Activated T-cell treated with anti-CD3 and anti-CD28 coated beads for 48 hours (primary cell): ENCODE data around the gene TMEM69.
"Not testable (repeated sequence)": the region's sequence is repeated elsewhere in the genome, so short reads cannot be mapped to it uniquely, and the experiment has no call there.

ENCODE experiments used
- DNase-seq: peaks from one replicate; pipeline ENCODE4 v3.0.0-alpha.2; 2020; ENCODE audit warnings: low read depth

The TMEM69 gene

GRCh38 chr1:45687754-45688740 is at the start of gene TMEM69:
Gene TMEM69 (plus strand): TSS chr1:45688181. CDS start chr1:45691069, 2,888 bp downstream.
- DNase-seq, result peak; percentile 71

GRCh38 chr1:45640293-45640692 is 47.7 kb upstream of the TMEM69 start:
- DNase-seq, result no peak

DNA sequence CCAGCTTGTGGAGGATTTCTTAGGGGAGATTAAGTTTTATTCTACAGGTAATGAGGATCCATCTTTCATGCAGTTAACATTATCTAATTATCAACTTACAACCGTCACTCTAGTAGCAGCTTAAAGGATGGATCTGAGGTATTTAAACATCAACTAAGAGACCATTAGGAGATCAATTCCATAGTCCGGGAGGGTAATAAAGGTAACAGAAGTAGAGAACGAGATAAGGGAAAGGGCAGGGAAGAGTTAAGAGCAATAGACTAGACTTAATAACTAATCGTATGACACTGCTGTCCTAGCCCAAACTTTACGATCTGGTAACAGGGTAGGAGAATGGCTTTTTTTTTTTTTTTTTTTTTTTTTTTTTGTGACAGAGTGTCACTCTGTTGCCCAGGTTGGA is 44.7 kb upstream of the TMEM69 start:
- DNase-seq, result no peak

GRCh38 chr1:45643978-45644377 is 44.0 kb upstream of the TMEM69 start:
- no peak for DNase-seq

- no peak for DNase-seq
These were observed 43.3 kb upstream of the TMEM69 start for GRCh38 chr1:45644661-45645060.

GRCh38 chr1:45647248-45648021 is 40.5 kb upstream of the TMEM69 start:
- no peak for DNase-seq

DNA sequence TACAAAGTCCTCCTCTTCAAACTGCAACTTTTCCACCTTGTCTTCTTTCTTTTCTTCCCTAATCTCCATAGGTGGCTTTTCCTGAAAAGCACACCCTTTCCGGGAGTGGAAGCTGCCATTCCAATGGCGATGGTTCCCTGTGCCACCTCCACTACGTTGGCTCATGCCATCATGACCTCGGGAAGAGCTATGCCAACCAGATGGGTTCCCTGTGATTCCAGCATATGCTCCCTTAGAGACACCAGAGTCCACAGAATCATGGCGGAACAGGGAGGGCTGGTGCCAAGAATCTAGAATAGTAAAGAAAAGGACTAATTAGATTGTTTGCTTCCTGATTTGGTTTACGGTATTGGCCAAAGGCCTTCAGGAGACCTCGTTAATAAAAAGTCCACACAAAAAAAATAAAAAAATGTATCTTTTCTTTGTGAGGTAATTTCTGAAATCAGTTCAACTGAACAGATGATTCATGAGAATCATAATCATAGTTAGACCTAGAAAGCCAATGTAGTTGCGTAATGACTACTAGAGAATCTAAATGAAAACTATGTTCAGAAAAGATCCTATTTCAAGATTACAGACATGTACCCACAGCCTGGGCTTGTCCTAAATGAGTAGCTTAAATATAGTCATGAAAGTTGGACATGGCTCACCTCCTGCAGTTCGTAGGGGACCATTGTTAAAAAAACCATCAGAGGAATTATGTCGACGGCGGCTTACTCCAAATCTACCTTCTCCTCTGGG is 33.3 kb upstream of the TMEM69 start:
- no peak for DNase-seq

DNA sequence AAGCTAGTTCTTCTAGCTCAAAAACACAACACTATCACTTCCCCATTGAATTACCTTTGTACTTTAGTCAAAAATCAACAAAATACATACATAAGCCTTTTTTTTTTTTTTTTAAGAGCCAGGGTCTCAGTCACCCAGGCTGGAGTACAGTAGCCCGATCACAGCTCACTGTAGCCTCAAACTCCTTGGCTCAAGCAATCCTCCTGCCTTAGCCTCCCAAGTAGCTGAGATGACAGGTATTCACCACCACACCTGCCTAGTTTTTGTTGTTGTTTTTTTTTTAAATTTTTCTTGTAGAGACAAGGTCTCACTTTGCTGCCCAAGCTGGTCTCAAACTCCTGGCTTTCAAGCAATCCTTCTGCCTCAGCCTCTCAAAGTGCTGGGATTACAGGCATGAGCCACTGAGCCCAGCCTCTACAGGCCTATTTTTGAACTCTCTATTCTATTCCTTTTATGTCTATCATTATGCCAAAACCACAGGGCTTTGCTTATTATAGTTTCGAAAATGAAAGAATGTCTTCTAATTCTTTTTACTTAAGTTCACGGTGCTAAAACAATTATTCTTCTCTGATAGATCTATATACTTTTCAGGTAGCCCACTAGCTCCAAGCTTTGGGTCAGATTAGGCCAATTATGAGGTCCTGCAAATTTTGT is 31.3 kb upstream of the TMEM69 start:
- DNase-seq, result no peak

GRCh38 chr1:45658171-45658570 is 29.8 kb upstream of the TMEM69 start:
- no peak for DNase-seq

DNA sequence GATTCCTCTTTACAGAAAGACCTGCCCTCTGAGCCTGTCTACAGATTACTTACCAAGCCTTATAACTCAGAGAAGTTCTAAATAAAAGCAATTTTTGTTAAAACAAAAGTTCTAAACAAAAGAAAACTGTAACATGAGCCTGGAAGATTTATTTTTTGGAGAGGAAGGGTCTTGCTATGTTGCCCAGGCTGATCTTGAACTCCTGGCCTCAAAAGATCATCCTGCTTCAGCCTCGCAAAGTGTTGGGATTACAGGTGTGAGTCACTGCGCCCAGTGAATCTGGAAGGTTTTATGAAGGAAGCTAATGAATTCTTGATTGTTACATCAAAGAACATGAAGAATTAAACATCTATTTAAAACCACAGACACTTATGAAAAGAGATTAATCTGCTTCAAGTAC is 28.8 kb upstream of the TMEM69 start:
- no peak for DNase-seq

- DNase-seq, result no peak
These were observed 27.6 kb upstream of the TMEM69 start for GRCh38 chr1:45660336-45660735.

GRCh38 chr1:45666836-45667235 is 21.1 kb upstream of the TMEM69 start:
- no peak for DNase-seq

- DNase-seq, result no peak
These were observed 20.5 kb upstream of the TMEM69 start for GRCh38 chr1:45667321-45668111.

- DNase-seq, result no peak
These were observed 19.5 kb upstream of the TMEM69 start for GRCh38 chr1:45668526-45668925.

DNA sequence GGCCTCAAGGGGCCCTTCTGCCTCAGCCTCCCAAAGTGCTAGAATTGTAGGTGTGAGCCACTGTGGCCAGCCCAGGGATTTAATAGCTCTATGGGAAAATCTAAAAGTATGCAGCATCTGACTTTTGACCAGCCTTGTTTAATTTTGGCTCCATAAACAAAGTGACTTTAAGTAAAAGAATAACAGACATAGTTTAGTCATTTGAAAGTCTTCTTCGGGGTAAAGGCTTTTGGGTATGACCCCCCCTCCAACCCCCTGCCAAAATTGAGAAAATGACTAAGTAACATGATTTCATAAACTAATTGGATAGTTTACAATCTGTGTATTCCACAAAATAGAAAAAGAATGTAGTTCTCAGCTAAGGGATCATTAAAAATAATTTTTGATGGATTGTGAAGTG is 18.6 kb upstream of the TMEM69 start:
- DNase-seq, result no peak

DNA sequence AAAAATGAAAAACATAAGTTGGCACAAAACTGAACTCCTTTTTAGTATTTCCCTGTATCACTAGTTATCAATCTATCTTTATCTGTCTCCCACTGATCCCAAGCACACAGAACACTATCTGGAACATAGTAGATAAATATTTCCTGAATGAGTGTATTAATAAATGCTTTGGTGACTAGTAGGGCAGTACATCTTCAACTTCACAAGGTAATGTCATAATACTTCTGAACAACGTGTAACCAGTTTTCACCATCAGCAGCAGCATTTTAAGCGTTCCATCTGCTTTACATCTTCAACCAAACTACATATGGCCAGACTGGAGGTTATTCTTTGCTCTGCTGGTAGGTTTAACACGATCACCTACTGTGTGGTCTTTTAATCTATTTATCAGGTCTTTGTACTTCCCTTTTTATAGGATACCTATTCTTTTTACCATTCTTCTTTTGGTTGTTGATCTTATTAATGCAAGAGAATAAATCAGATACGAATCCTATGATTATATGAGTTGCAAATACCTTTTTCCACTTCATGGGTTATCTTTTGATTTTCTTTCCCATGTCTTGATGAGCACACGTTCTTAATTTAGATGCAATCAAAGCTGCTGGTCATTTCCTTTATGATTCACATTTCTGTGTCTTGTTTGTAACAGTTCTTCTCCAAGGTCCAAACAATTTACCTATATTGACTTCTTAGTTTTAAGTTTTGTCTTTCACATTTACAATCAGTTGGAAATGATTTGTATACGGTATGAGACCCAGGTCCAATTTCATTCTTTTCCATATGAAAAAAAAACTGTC is 17.9 kb upstream of the TMEM69 start:
- DNase-seq, result no peak

GRCh38 chr1:45673956-45674355 is 14.0 kb upstream of the TMEM69 start:
- no peak for DNase-seq

- DNase-seq, result no peak
These were observed 13.5 kb upstream of the TMEM69 start for GRCh38 chr1:45674478-45674877.

DNA sequence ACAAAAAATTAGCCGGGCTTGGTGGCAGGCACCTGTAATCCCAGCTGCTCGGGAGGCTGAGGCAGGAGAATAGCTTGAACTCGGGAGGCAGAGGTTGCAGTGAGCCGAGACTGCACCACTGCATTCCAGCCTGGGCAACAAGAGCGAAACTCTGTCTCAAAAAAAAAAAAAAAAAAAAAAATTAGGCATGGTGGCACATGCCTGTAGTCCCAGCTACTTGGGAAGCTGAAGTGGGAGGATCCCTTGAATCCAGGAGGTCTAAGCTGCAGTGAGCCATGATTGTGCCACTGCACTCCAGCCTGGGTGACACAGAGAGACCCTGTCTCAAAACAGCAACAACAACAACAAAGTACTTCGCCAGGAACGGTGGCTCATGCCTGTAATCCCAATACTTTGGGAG is 11.4 kb upstream of the TMEM69 start:
- not testable (repeated sequence) for DNase-seq

- no peak for DNase-seq
These were observed 10.2 kb upstream of the TMEM69 start for GRCh38 chr1:45677751-45678245.
